GM19467 (cell line): ENCODE measurements around the gene AGPS.
"Not testable (repeated sequence)": the region's sequence is repeated elsewhere in the genome, so short reads cannot be mapped to it uniquely, and the experiment has no call there.

Experiments
- ATAC-seq: cut with Tn5 transposase; IDR thresholded peaks from one replicate; pipeline ENCODE4 v1.9.1; 2021; ENCODE audit warnings: mild to moderate bottlenecking, moderate library complexity; ENCODE audit not compliant: unreplicated experiment

The AGPS gene

GRCh38 chr2:177547772-177548171 lies 155.2 kb downstream of the AGPS start:
- ATAC-seq = no peak

- no peak for ATAC-seq
Measured at GRCh38 chr2:177548636-177549035, 156.1 kb downstream of the AGPS start.

GRCh38 chr2:177549171-177549570 lies 156.6 kb downstream of the AGPS start:
- ATAC-seq = no peak

- no peak for ATAC-seq
Measured at GRCh38 chr2:177550264-177551200, 158.0 kb downstream of the AGPS start.

GRCh38 chr2:177551360-177551759 lies 158.8 kb downstream of the AGPS start:
- ATAC-seq = not testable (repeated sequence)

GRCh38 chr2:177551989-177552421 lies 159.4 kb downstream of the AGPS start:
- no peak for ATAC-seq

GRCh38 chr2:177552422-177553175 lies 160.0 kb downstream of the AGPS start:
- ATAC-seq = peak; percentile 94

GRCh38 chr2:177553176-177553884 lies 160.8 kb downstream of the AGPS start:
- ATAC-seq = no peak

- ATAC-seq = no peak
Measured at GRCh38 chr2:177554365-177554764, 161.8 kb downstream of the AGPS start.

GRCh38 chr2:177556153-177556552 lies 163.6 kb downstream of the AGPS start:
- no peak for ATAC-seq

- ATAC-seq = no peak
Measured at GRCh38 chr2:177557794-177558193, 165.2 kb downstream of the AGPS start.

GRCh38 chr2:177559638-177560037 lies 167.1 kb downstream of the AGPS start:
- ATAC-seq = no peak

GRCh38 chr2:177568390-177568789 lies 175.8 kb downstream of the AGPS start:
- ATAC-seq = no peak

- no peak for ATAC-seq
Measured at GRCh38 chr2:177568893-177569292, 176.3 kb downstream of the AGPS start.

GRCh38 chr2:177572236-177572671 lies 179.7 kb downstream of the AGPS start:
- ATAC-seq = no peak

GRCh38 chr2:177573120-177573519 lies 180.5 kb downstream of the AGPS start:
- no peak for ATAC-seq

- ATAC-seq = no peak
Measured at GRCh38 chr2:177574356-177574755, 181.8 kb downstream of the AGPS start.

- no peak for ATAC-seq
Measured at GRCh38 chr2:177575358-177575757, 182.8 kb downstream of the AGPS start.

GRCh38 chr2:177577075-177577474 lies 184.5 kb downstream of the AGPS start:
- no peak for ATAC-seq

- no peak for ATAC-seq
Measured at GRCh38 chr2:177578454-177578853, 185.9 kb downstream of the AGPS start.

- ATAC-seq = no peak
Measured at GRCh38 chr2:177579486-177580036, 187.0 kb downstream of the AGPS start.
